Gastroesophageal sphincter (tissue), 4 donors: ENCODE results near the gene MPZL3. TPM values are rescaled to one million over a fixed set of nuclear protein-coding genes. Genes with fewer than 3 reads are reported as not detected.
"Not testable (repeated sequence)": the region's sequence is repeated elsewhere in the genome, so short reads cannot be mapped to it uniquely, and the experiment has no call there.

Experiments used
- ATAC-seq: fragments of 150-250 bp; one replicate; pipeline ENCODE4 v1.9.1; 2016; ENCODE audit warnings: mild to moderate bottlenecking, moderate library complexity
- H3K27ac ChIP-seq, 4 donors: fragments of 200-600 bp; sonication (generic) in 3 of 4; 1 replicate in 3 of 4; 2 replicates in 1 of 4; pipeline ENCODE4 v1.5.1; 2016 to 2019
- H3K27me3 ChIP-seq: fragments of 200-600 bp; sonication (generic); one replicate; pipeline ENCODE4 v1.5.1; 2019
- H3K36me3 ChIP-seq, 2 donors: fragments of 200-600 bp; sonication (generic); one replicate each; pipeline ENCODE4 v1.5.1; 2019; ENCODE audit warnings: control low read depth in 1 of 2
- H3K4me1 ChIP-seq, 3 donors: fragments of 200-600 bp; sonication (generic); 1 replicate in 2 of 3; 2 replicates in 1 of 3; pipeline ENCODE4 v1.5.1; 2016 to 2019; ENCODE audit warnings: control low read depth in 2 of 3
- H3K4me3 ChIP-seq, 2 donors: fragments of 200-600 bp; sonication (generic); one replicate each; pipeline ENCODE4 v1.5.1; 2019; ENCODE audit warnings: mild to moderate bottlenecking in 1 of 2, moderate library complexity in 1 of 2
- H3K9me3 ChIP-seq, 3 donors: fragments of 200-600 bp; sonication (generic); one replicate each; pipeline ENCODE4 v1.5.1; 2017 to 2019; ENCODE audit warnings: control low read depth in 2 of 3
- EP300 ChIP-seq: sonication (generic); formaldehyde crosslinking; IDR thresholded peaks from one replicate; pipeline ENCODE4 v1.6.1; 2017; ENCODE audit warnings: antibody characterized with exemption, mild to moderate bottlenecking
- POLR2A ChIP-seq, 2 donors: fragments of 450-650 bp; IDR thresholded peaks; one replicate each; pipeline ENCODE4 v1.6.1; 2017; ENCODE audit warnings: antibody characterized with exemption in 2 of 2, mild to moderate bottlenecking in 2 of 2, moderate library complexity in 1 of 2
- POLR2AphosphoS5 ChIP-seq: sonication (generic); formaldehyde crosslinking; IDR thresholded peaks from one replicate; pipeline ENCODE4 v1.6.1; 2017; ENCODE audit warnings: antibody characterized with exemption
- WGBS, 2 donors: methylation state at CpG; one replicate each; pipeline ENCODE4 v1.1.5; 2018; ENCODE audit warnings: low coverage in 1 of 2; 5-methylcytosine and 5-hydroxymethylcytosine counted together
- total RNA-seq, 4 donors: library from RNA; depleted of rRNA; stranded (reverse); fragments of >200 nt; gene quantifications; one replicate each; pipeline ENCODE4 v1.1.0, GENCODE V29; 2016
- TF ChIP-seq, protein P1 (sequence below), 4 experiments: fragments of 200-600 bp in 2 of 4; fragments of 450-650 bp in 2 of 4; sonication (generic) in 1 of 4; IDR thresholded peaks; one replicate each; pipeline ENCODE4 v1.5.1; 2017 to 2019; ENCODE audit warnings: antibody characterized with exemption in 4 of 4, mild to moderate bottlenecking in 2 of 4, moderate library complexity in 2 of 4

Gene MPZL3
- total RNA-seq, 4 donors from 2014 or later: 0.54 to 3.8 (median 0.65) TPM

GRCh38 chr11:118194835-118195627 is 57.1 kb downstream of the MPZL3 start:
- 12 to 15% methylated on average over 4 to 7 of the region's 10 CpGs for WGBS, 2 donors
- Histone ChIP-seq H3K27ac (peak overlapping the region in 3 of 4 donors; percentile 63 to 72 (median 70)), H3K27me3 (peaks cover 10% of the 10 kb centered on the region), H3K9me3 (no peaks in the 10 kb centered on the region), H3K4me3 (no peak overlapping the region), H3K36me3 (no peaks in the 10 kb centered on the region), H3K4me1 (peaks cover 4 to 27% (median 11%) of the 10 kb centered on the region in 3 donors)
- TF ChIP-seq POLR2AphosphoS5: peak; percentile 59
- no peak for TF ChIP-seq POLR2A (IDR thresholded peaks at IDR 0.05)
- peak; percentile 97 for ATAC-seq

DNA sequence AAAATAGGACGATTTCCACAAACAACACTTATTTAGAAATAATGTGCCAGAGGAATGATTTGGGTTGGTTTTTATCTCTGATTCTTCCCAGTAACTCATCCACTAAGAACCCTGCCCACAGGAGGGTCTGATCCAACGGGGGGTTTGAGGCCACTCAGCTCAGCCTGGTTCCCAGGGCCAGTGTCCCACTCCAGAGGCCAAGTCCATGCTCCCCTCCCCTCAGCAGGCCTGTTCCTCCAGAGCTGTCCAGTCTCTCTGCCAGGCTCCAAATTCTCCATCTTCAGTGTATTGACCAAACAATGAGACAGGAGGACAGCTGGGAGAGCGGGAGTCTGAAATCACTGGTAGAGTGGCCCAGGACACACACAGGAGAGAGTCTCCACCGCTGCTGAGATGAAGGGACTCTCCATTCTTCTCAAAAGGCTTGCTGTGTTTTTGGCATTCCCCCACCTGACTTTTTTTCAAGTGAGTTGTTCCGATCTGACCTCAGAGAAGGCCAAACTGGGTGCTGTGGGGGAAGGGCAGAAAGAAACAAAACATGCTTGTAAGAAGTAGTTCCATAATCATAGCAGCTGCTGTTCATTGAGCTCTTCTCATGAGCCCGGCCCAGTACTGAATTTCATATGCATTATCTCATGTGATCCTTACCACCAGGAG is 58.1 kb downstream of the MPZL3 start:
- TF ChIP-seq EP300: no peak
- no peak for TF ChIP-seq POLR2A (IDR thresholded peaks at IDR 0.05)
- no peak for TF ChIP-seq POLR2AphosphoS5
- TF ChIP-seq, protein P1, sequence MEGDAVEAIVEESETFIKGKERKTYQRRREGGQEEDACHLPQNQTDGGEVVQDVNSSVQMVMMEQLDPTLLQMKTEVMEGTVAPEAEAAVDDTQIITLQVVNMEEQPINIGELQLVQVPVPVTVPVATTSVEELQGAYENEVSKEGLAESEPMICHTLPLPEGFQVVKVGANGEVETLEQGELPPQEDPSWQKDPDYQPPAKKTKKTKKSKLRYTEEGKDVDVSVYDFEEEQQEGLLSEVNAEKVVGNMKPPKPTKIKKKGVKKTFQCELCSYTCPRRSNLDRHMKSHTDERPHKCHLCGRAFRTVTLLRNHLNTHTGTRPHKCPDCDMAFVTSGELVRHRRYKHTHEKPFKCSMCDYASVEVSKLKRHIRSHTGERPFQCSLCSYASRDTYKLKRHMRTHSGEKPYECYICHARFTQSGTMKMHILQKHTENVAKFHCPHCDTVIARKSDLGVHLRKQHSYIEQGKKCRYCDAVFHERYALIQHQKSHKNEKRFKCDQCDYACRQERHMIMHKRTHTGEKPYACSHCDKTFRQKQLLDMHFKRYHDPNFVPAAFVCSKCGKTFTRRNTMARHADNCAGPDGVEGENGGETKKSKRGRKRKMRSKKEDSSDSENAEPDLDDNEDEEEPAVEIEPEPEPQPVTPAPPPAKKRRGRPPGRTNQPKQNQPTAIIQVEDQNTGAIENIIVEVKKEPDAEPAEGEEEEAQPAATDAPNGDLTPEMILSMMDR (IDR thresholded peaks at IDR 0.05): no peak
- no peak overlapping the region for H3K4me3 ChIP-seq
- H3K27ac ChIP-seq: peak overlapping the region in 3 of 4 donors; percentile 63 to 72 (median 70)
- no peaks in the 10 kb centered on the region for H3K36me3 ChIP-seq
- no peak for ATAC-seq
- WGBS, 2 donors: 58 to 65% methylated on average over 4 of the region's 6 CpGs
- peaks cover 4 to 25% (median 11%) of the 10 kb centered on the region in 3 donors for H3K4me1 ChIP-seq
- H3K9me3 ChIP-seq: no peaks in the 10 kb centered on the region
- H3K27me3 ChIP-seq: peaks cover 10% of the 10 kb centered on the region

- peaks cover 4 to 20% (median 11%) of the 10 kb centered on the region in 3 donors for H3K4me1 ChIP-seq
- 88 to 95% methylated on average over 5 of the region's 5 CpGs for WGBS, 2 donors
- H3K27me3 ChIP-seq: peaks cover 18% of the 10 kb centered on the region
- H3K36me3 ChIP-seq, H3K27ac ChIP-seq, H3K9me3 ChIP-seq, H3K4me3 ChIP-seq, ATAC-seq: not testable (repeated sequence)
These were observed 59.3 kb downstream of the MPZL3 start for GRCh38 chr11:118192817-118193216.

GRCh38 chr11:118190942-118191506 is 61.1 kb downstream of the MPZL3 start:
- H3K9me3 ChIP-seq, H3K27ac ChIP-seq, H3K36me3 ChIP-seq, ATAC-seq, H3K4me3 ChIP-seq: not testable (repeated sequence)
- 88 to 100% methylated on average over 2 of the region's 2 CpGs for WGBS, 2 donors
- Histone ChIP-seq H3K4me1 (peaks cover 4 to 20% (median 11%) of the 10 kb centered on the region in 3 donors), H3K27me3 (peaks cover 26% of the 10 kb centered on the region)

- no peak for ATAC-seq
- H3K27me3 ChIP-seq: peaks cover 26% of the 10 kb centered on the region
- H3K27ac ChIP-seq: no peak overlapping the region
- no peaks in the 10 kb centered on the region for H3K9me3 ChIP-seq
- H3K4me1 ChIP-seq: no peaks in the 10 kb centered on the region
- no peaks in the 10 kb centered on the region for H3K36me3 ChIP-seq
- H3K4me3 ChIP-seq: no peak overlapping the region
- 71 to 90% methylated on average over 2 to 3 of the region's 6 CpGs for WGBS, 2 donors
- no peak for TF ChIP-seq POLR2A (IDR thresholded peaks at IDR 0.05)
- TF ChIP-seq, protein P1 (IDR thresholded peaks at IDR 0.05): no peak
- TF ChIP-seq POLR2AphosphoS5: no peak
- no peak for TF ChIP-seq EP300
These were observed 65.6 kb downstream of the MPZL3 start for GRCh38 chr11:118186346-118187107.
